WERI-Rb-1 (cell line): ENCODE data around the gene PLCH2.

ENCODE experiments used
- DNase-seq: peaks from one replicate; pipeline ENCODE4 v3.0.0-alpha.2; 2020
- H3K27ac ChIP-seq: fragments of 250-450 bp; sonication (Bioruptor Pico); 2 replicates; pipeline ENCODE4 v1.5.1; 2020; ENCODE audit warnings: mild to moderate bottlenecking, moderate library complexity
- H3K27me3 ChIP-seq: fragments of 250-450 bp; sonication (Bioruptor Pico); 2 replicates; pipeline ENCODE4 v1.5.1; 2021; ENCODE audit warnings: mild to moderate bottlenecking, low read depth, moderate library complexity; ENCODE audit not compliant: insufficient read depth, severe bottlenecking
- H3K36me3 ChIP-seq: fragments of 250-450 bp; sonication (Bioruptor Pico); 2 replicates; pipeline ENCODE4 v1.5.1; 2020; ENCODE audit warnings: mild to moderate bottlenecking, moderate library complexity
- H3K4me3 ChIP-seq: 2 replicates; pipeline ENCODE4 v1.5.1; 2011; ENCODE audit warnings: low read depth, mild to moderate bottlenecking, control low read depth, low read length
- H3K9me3 ChIP-seq: fragments of 250-450 bp; sonication (Bioruptor Pico); 2 replicates; pipeline ENCODE4 v1.5.1; 2021; ENCODE audit warnings: mild to moderate bottlenecking, moderate library complexity; ENCODE audit not compliant: severe bottlenecking
- CTCF ChIP-seq: IDR thresholded peaks from 2 replicates; pipeline ENCODE4 v1.5.1; 2011; ENCODE audit warnings: low read depth, mild to moderate bottlenecking, control low read depth, inconsistent platforms, low read length

Gene PLCH2

GRCh38 chr1:2514863-2515762 lies 39.0 kb downstream of the PLCH2 start:
- no peaks in the 10 kb centered on the region for H3K9me3 ChIP-seq
- peaks cover 94% of the 10 kb centered on the region for H3K36me3 ChIP-seq
- TF ChIP-seq CTCF, result peak; percentile 44
- no peak for DNase-seq
- H3K27ac ChIP-seq, result no peak overlapping the region
- H3K27me3 ChIP-seq, result no peaks in the 10 kb centered on the region
- H3K4me3 ChIP-seq, result no peak overlapping the region

- Histone ChIP-seq H3K36me3 (peaks cover 92% of the 10 kb centered on the region), H3K27ac (no peak overlapping the region), H3K9me3 (no peaks in the 10 kb centered on the region), H3K27me3 (no peaks in the 10 kb centered on the region), H3K4me3 (no peak overlapping the region)
- DNase-seq, result no peak
- TF ChIP-seq CTCF, result no peak
Observed at GRCh38 chr1:2515763-2516080, 39.6 kb downstream of the PLCH2 start.

- Histone ChIP-seq H3K27me3 (no peaks in the 10 kb centered on the region), H3K27ac (no peak overlapping the region), H3K36me3 (peaks cover 92% of the 10 kb centered on the region), H3K4me3 (no peak overlapping the region), H3K9me3 (no peaks in the 10 kb centered on the region)
- DNase-seq, result no peak
- TF ChIP-seq CTCF, result no peak
Observed at GRCh38 chr1:2516124-2516523, 40.0 kb downstream of the PLCH2 start.

GRCh38 chr1:2516946-2517345 lies 40.9 kb downstream of the PLCH2 start:
- Histone ChIP-seq H3K9me3 (no peaks in the 10 kb centered on the region), H3K27ac (no peak overlapping the region), H3K36me3 (peaks cover 92% of the 10 kb centered on the region), H3K4me3 (no peak overlapping the region), H3K27me3 (no peaks in the 10 kb centered on the region)
- no peak for TF ChIP-seq CTCF
- no peak for DNase-seq

GRCh38 chr1:2517966-2518365 lies 41.9 kb downstream of the PLCH2 start:
- Histone ChIP-seq H3K9me3 (no peaks in the 10 kb centered on the region), H3K36me3 (peaks cover 84% of the 10 kb centered on the region), H3K27me3 (no peaks in the 10 kb centered on the region)

More at GRCh38 chr1:2517966-2518365, 41.9 kb downstream of the PLCH2 start:
- no peak for DNase-seq
- H3K27ac ChIP-seq, result no peak overlapping the region; the same call in 1 of the 2 replicates
- TF ChIP-seq CTCF, result no peak
- no peak overlapping the region for H3K4me3 ChIP-seq
